GM23248 (cell line): ENCODE data around the gene TRIM17. TPM values are rescaled to one million over a fixed set of nuclear protein-coding genes. Genes with fewer than 3 reads are reported as not detected.

Experiments
- DNase-seq: peaks from one replicate; pipeline ENCODE4 v3.0.0-alpha.2; 2015
- H2AFZ ChIP-seq: fragments of 200-600 bp; sonication (generic); 2 replicates; pipeline ENCODE4 v1.6.1; 2016; ENCODE audit warnings: antibody characterized with exemption
- H3F3A ChIP-seq: fragments of 200-600 bp; sonication (generic); 2 replicates; pipeline ENCODE4 v1.6.1; 2016; ENCODE audit warnings: mild to moderate bottlenecking, antibody characterized with exemption, mixed run types; ENCODE audit not compliant: insufficient read depth
- H3K27ac ChIP-seq: fragments of 200-600 bp; sonication (generic); 2 replicates; pipeline ENCODE4 v1.5.1; 2016; ENCODE audit warnings: mild to moderate bottlenecking
- H3K27me3 ChIP-seq: fragments of 200-600 bp; sonication (generic); replicated peaks from 2 replicates; pipeline ENCODE4 v1.6.1; 2016; ENCODE audit warnings: mild to moderate bottlenecking; ENCODE audit not compliant: insufficient read depth
- H3K36me3 ChIP-seq: fragments of 200-600 bp; sonication (generic); 2 replicates; pipeline ENCODE4 v1.6.1; 2016; ENCODE audit warnings: low read depth, mild to moderate bottlenecking
- H3K4me1 ChIP-seq: fragments of 200-600 bp; sonication (generic); 2 replicates; pipeline ENCODE4 v1.6.1; 2016; ENCODE audit warnings: mild to moderate bottlenecking; ENCODE audit not compliant: insufficient read depth
- H3K4me2 ChIP-seq: fragments of 200-600 bp; sonication (generic); one replicate; pipeline ENCODE4 v1.6.1; 2016; ENCODE audit warnings: mild to moderate bottlenecking; ENCODE audit not compliant: unreplicated experiment
- H3K4me3 ChIP-seq: fragments of 200-600 bp; sonication (generic); 2 replicates; pipeline ENCODE4 v1.5.1; 2016; ENCODE audit warnings: mild to moderate bottlenecking
- H3K79me2 ChIP-seq: fragments of 200-600 bp; sonication (generic); 2 replicates; pipeline ENCODE4 v1.6.1; 2016; ENCODE audit warnings: mild to moderate bottlenecking; ENCODE audit not compliant: insufficient read depth
- H3K9ac ChIP-seq: fragments of 200-600 bp; sonication (generic); 2 replicates; pipeline ENCODE4 v1.6.1; 2016; ENCODE audit warnings: mild to moderate bottlenecking
- H3K9me2 ChIP-seq: fragments of 200-600 bp; sonication (generic); 2 replicates; pipeline ENCODE4 v1.6.1; 2016; ENCODE audit warnings: mixed run types, mild to moderate bottlenecking, moderate library complexity; ENCODE audit not compliant: insufficient read depth
- H3K9me3 ChIP-seq: fragments of 200-600 bp; sonication (generic); one replicate; pipeline ENCODE4 v1.6.1; 2017; ENCODE audit warnings: low read depth
- H4K20me1 ChIP-seq: fragments of 200-600 bp; sonication (generic); 2 replicates; pipeline ENCODE4 v1.6.0; 2016; ENCODE audit not compliant: insufficient read depth
- EZH2 ChIP-seq: fragments of 200-600 bp; sonication (generic); IDR thresholded peaks from 2 replicates; pipeline ENCODE4 v1.6.1; 2018; ENCODE audit warnings: antibody characterized with exemption, mild to moderate bottlenecking; ENCODE audit not compliant: insufficient read depth, poor library complexity, severe bottlenecking
- EZH2phosphoT487 ChIP-seq: fragments of 200-600 bp; sonication (generic); IDR thresholded peaks from 2 replicates; pipeline ENCODE4 v1.6.1; 2018; ENCODE audit warnings: antibody characterized with exemption, moderate library complexity, mild to moderate bottlenecking, low read depth; ENCODE audit not compliant: insufficient read depth
- WGBS, 2 experiments: methylation state at CpG; one replicate each; pipeline ENCODE4 v1.1.6; 2015 to 2017; ENCODE audit warnings: low lambda C conversion rate in 2 of 2, low coverage in 1 of 2; ENCODE audit errors: missing lambda C conversion rate in 2 of 2; 5-methylcytosine and 5-hydroxymethylcytosine counted together
- in situ Hi-C: fragments of 300-500 bp; cut with MboI; formaldehyde crosslinking; loops from 2 replicates; pipeline ENCODE4 v1.15.0; 2020
- polyA plus RNA-seq: library from polyadenylated mRNA; unstranded; fragments of >200 nt; fragmentation: Nextera tagmentation; extraction: Ambion mirVana; gene quantifications from 2 replicates; pipeline ENCODE4 v1.2.1, GENCODE V29; 2016
- total RNA-seq: library from RNA; depleted of rRNA; stranded (reverse); fragments of >200 nt; shearing (Covaris generic); gene quantifications from 2 replicates; pipeline ENCODE4 v1.2.3, GENCODE V29; 2014

TRIM17 gene
- total and polyA plus RNA-seq, 2 experiments from 2014 or later: 0.26 TPM; not detected in 1

DNA sequence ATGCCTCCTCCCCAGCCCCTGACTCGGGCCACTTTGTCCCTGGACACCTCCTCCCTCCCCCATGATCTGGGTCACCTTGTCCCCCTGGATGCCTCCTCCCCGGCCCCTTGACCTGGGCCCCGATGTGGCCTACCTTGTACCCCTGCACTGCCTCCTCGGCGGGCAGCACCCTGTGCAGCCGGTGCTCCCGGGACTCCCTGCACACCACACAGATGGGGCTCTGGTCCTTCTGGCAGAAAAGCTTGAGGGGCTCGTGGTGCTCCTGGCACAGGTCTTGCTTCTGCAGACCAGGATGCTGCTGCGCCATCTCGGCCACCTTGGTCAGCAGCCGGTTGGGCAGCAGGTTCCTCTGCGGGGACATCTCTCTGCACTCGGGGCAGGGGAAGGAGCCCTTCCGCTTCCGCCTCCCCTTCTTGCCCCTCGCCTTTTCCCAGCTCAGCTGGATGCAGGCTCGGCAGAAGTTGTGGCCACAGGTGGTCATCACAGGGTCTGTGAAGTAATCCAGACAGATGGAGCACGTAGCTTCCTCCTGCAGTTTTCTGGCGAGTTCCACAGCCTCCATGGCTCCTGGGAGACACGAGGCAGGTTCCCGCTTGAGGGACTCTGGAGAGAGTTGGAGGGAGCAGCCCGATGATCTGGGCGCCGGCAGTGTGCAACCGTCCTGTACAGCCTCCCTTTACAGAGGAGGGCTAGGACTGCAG, 2.0 kb downstream of the TRIM17 start:
- Histone ChIP-seq H2AFZ (no peak overlapping the region), H3K4me2 (no peak overlapping the region), H3F3A (no peaks in the 10 kb centered on the region), H3K79me2 (no peaks in the 10 kb centered on the region), H3K9ac (no peak overlapping the region), H3K4me1 (peaks cover 5% of the 10 kb centered on the region; the same call in 1 of the 2 replicates), H3K4me3 (no peak overlapping the region), H3K27ac (no peak overlapping the region), H4K20me1 (no peaks in the 10 kb centered on the region), H3K36me3 (peaks cover 3% of the 10 kb centered on the region; the same call in 1 of the 2 replicates), H3K9me2 (no peaks in the 10 kb centered on the region), H3K9me3 (no peaks in the 10 kb centered on the region), H3K27me3 (peaks cover 13% of the 10 kb centered on the region)
- TF ChIP-seq EZH2 (no peak), EZH2phosphoT487 (no peak)
- no peak for DNase-seq
- in situ Hi-C loops: no loop called here
- WGBS, 2 experiments: 75 to 77% methylated on average over 22 to 25 of the region's 25 CpGs

DNA sequence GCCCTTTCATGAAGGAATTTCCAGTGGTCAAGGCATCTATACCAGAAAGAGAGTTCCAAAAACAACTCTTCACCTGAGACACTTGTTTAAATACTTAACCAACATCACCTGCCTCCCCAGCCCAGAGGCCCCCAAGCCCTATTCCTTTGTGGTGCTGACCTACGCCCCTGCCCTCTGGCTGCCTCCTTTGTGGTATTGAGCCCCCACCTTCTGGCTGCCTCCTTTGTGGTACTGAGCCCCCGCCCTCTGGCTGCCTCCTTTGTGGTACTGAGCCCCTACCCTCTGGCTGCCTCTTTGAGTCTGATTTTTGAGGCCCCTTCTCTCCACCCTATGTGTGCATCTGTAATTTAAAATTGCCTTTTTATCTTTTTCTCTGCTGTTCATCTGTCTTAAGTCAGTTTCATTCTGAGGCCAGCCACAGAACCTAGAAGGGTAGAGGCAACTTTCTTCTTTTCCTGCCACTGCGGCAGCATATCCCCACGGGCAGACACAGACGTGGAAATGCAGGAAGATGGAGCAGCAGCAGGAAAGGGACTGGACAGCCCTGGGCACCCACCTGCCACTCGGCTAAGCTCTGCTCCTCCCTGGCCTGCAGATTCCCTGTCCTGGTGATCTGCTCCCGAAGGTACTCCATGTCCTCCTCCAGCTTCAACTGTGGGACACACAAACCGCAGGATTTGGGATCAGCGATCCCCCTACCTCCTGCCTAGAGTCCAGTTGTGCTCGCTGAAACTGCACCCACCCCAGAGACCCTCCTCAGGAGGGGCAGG, 3.2 kb downstream of the TRIM17 start:
- H3K27me3 ChIP-seq: peaks cover 13% of the 10 kb centered on the region
- H3K79me2 ChIP-seq: no peaks in the 10 kb centered on the region; the same call in 1 of the 2 replicates
- no peaks in the 10 kb centered on the region for H3K9me3 ChIP-seq
- no peaks in the 10 kb centered on the region for H4K20me1 ChIP-seq
- H3F3A ChIP-seq: no peaks in the 10 kb centered on the region
- in situ Hi-C loops: no loop called here
- H3K4me2 ChIP-seq: no peak overlapping the region
- peaks cover 5% of the 10 kb centered on the region; the same call in 1 of the 2 replicates for H3K4me1 ChIP-seq
- no peak overlapping the region for H3K4me3 ChIP-seq
- H3K27ac ChIP-seq: no peak overlapping the region
- H3K9me2 ChIP-seq: no peaks in the 10 kb centered on the region
- H3K9ac ChIP-seq: no peak overlapping the region
- DNase-seq: no peak
- no peak overlapping the region for H2AFZ ChIP-seq
- TF ChIP-seq EZH2phosphoT487 (no peak), EZH2 (no peak)
- WGBS, 2 experiments: 88 to 91% methylated on average over 10 of the region's 10 CpGs
- peaks cover 3% of the 10 kb centered on the region; the same call in 1 of the 2 replicates for H3K36me3 ChIP-seq

DNA sequence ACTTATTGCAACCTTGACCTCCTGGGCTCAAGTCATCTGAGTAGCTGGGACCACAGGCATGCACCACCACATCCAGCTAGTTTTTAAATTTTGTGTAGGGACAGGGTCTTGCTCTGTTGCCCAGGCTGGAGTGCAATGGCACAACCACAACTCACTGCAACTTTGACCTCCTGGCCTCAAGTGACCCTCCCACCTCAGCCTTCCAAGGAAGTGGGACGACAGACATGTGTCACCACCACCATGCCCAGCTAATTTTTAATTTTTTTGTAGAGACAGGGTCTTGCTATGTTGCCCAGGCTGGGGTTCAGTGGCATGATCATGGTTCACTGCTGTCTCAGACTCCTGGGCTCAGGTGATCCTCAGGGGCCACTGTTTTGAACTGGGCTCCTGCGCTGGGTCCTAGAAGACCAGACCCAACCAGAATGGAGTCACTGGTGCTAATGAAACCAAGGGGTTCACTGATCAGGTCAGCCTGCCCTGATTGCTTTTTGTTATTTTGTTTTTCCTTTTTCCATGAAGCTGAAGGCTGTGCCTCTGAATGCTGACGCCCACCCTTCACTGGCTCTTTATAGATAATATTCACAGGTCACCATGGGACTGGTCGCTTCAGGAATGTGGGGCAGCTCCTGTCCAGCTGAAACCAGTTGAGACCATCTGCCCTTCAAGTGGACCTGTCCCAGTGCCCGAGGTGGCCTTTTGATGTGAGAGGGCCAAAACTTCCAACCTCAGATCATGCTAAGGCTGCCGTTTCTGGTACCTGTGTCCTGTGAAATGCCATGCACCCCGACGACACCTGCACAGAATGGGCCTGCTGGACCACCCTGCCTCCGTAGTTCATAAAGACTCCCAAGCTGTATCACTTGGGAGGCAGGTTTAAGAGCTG, 4.9 kb downstream of the TRIM17 start:
- no peak for DNase-seq
- Histone ChIP-seq H3K9me2 (no peaks in the 10 kb centered on the region), H3K4me2 (no peak overlapping the region), H3K27me3 (peaks cover 13% of the 10 kb centered on the region), H3F3A (no peaks in the 10 kb centered on the region), H3K27ac (no peak overlapping the region), H4K20me1 (no peaks in the 10 kb centered on the region), H3K36me3 (peaks cover 3% of the 10 kb centered on the region; the same call in 1 of the 2 replicates), H3K4me3 (no peak overlapping the region), H3K9ac (no peak overlapping the region), H2AFZ (no peak overlapping the region), H3K9me3 (no peaks in the 10 kb centered on the region), H3K79me2 (peaks cover 12% of the 10 kb centered on the region), H3K4me1 (peaks cover 14% of the 10 kb centered on the region)
- 94% methylated on average over 9 of the region's 9 CpGs for WGBS, 2 experiments
- TF ChIP-seq EZH2: no peak
- TF ChIP-seq EZH2phosphoT487: no peak
- in situ Hi-C loops: no loop called here

DNA sequence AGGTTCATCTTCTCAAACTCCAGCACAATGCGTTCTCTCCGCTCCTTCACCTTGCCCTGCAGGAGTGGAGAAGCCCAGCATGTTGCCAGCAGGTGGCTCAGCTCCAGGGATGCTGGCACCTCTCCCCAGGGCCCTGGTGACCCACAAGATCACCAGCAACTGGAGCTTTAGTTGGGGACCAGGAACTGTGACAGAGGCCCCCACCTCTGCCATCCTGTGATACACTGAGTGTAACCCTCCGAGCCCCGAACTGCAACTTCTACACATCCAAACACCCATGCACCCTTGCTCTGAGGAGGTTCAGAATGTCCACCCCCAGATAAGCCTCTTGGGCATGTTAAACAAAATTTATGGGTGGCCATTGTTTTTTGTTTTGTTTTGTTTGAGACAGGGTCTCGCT, 5.5 kb downstream of the TRIM17 start:
- in situ Hi-C loops: no loop called here
- no peak for TF ChIP-seq EZH2
- no peak for TF ChIP-seq EZH2phosphoT487

More for the DNA sequence above, 5.5 kb downstream of the TRIM17 start:
- no peaks in the 10 kb centered on the region for H3K9me2 ChIP-seq
- H3K27ac ChIP-seq: no peak overlapping the region
- no peak overlapping the region for H3K4me3 ChIP-seq
- no peak for DNase-seq
- WGBS, 2 experiments: 96 to 99% methylated on average over 5 of the region's 5 CpGs
- H3K27me3 ChIP-seq: peaks cover 11% of the 10 kb centered on the region
- H3K36me3 ChIP-seq: peaks cover 3% of the 10 kb centered on the region; the same call in 1 of the 2 replicates
- H3K4me1 ChIP-seq: peaks cover 12% of the 10 kb centered on the region
- no peak overlapping the region for H3K9ac ChIP-seq
- H3K4me2 ChIP-seq: no peak overlapping the region
- no peaks in the 10 kb centered on the region for H3K9me3 ChIP-seq
- no peaks in the 10 kb centered on the region for H3F3A ChIP-seq
- H4K20me1 ChIP-seq: no peaks in the 10 kb centered on the region
- peaks cover 17% of the 10 kb centered on the region for H3K79me2 ChIP-seq
- H2AFZ ChIP-seq: no peak overlapping the region
